Glomerular endothelial cell (primary cell): ENCODE measurements around the gene KCNS3. TPM values are rescaled to one million over a fixed set of nuclear protein-coding genes. Genes with fewer than 3 reads are reported as not detected.

Experiments
- total RNA-seq: library from RNA; depleted of rRNA; stranded (reverse); fragments of >200 nt; gene quantifications from 2 replicates; pipeline ENCODE4 v1.2.3, GENCODE V29; 2015

The KCNS3 gene
- total RNA-seq, 1 donor from 2014 or later: 6.8 TPM

Other genes starting within 250 kb of the KCNS3 start
- 17.7 and 26.0 TPM in 2 replicates for gene SMC6, start 124.9 kb upstream of the KCNS3 start, total RNA-seq
- gene GEN1, start 124.5 kb upstream of the KCNS3 start, total RNA-seq: 2.9 and 16.4 TPM in 2 replicates
- not detected in 2 replicates for gene MSGN1, start 62.2 kb upstream of the KCNS3 start, total RNA-seq